Osteocyte (in vitro differentiated cells): ENCODE measurements around the gene MICOS13. TPM values are rescaled to one million over a fixed set of nuclear protein-coding genes. Genes with fewer than 3 reads are reported as not detected.
A peak's percentile ranks its signal among the peaks of the same experiment; 100 is the strongest.

Experiments used
- DNase-seq: peaks from one replicate; pipeline ENCODE4 v3.0.0; 2021; ENCODE audit warnings: mixed read lengths; ENCODE audit not compliant: unreplicated experiment; ENCODE audit errors: extremely low spot score
- H3K27ac Mint-ChIP-seq: one replicate; pipeline ENCODE4 v1.8.0; 2021; ENCODE audit warnings: mild to moderate bottlenecking, mixed read lengths; ENCODE audit not compliant: unreplicated experiment
- H3K27me3 Mint-ChIP-seq: one replicate; pipeline ENCODE4 v1.8.0; 2021; ENCODE audit warnings: mixed read lengths; ENCODE audit not compliant: unreplicated experiment
- H3K36me3 Mint-ChIP-seq: one replicate; pipeline ENCODE4 v1.8.0; 2021; ENCODE audit warnings: mixed read lengths; ENCODE audit not compliant: unreplicated experiment
- H3K4me1 Mint-ChIP-seq: one replicate; pipeline ENCODE4 v1.8.0; 2021; ENCODE audit warnings: mixed read lengths; ENCODE audit not compliant: unreplicated experiment
- H3K4me3 Mint-ChIP-seq: one replicate; pipeline ENCODE4 v1.8.0; 2021; ENCODE audit warnings: mild to moderate bottlenecking, moderate library complexity, mixed read lengths; ENCODE audit not compliant: unreplicated experiment
- H3K9me3 Mint-ChIP-seq: one replicate; pipeline ENCODE4 v1.8.0; 2021; ENCODE audit warnings: mixed read lengths; ENCODE audit not compliant: unreplicated experiment
- CTCF ChIP-seq: fragments of 200-600 bp; sonication (generic); IDR thresholded peaks from 2 replicates; pipeline ENCODE4 v1.5.0; 2021; ENCODE audit warnings: antibody characterized with exemption, mild to moderate bottlenecking, moderate library complexity
- total RNA-seq: library from RNA; stranded (reverse); gene quantifications from 2 replicates; pipeline ENCODE4 v1.2.1, GENCODE V29; 2021

The MICOS13 gene
- total RNA-seq, 1 donor from 2014 or later: 60.7 TPM

- DNase-seq: no peak
- Mint-ChIP-seq H3K27ac (no peak overlapping the region), H3K9me3 (no peaks in the 10 kb centered on the region), H3K36me3 (peaks cover 52% of the 10 kb centered on the region), H3K27me3 (no peaks in the 10 kb centered on the region), H3K4me3 (no peak overlapping the region), H3K4me1 (no peaks in the 10 kb centered on the region)
- no peak for TF ChIP-seq CTCF
These were observed 34.9 kb downstream of the MICOS13 start for GRCh38 chr19:5645409-5645808.

- Mint-ChIP-seq H3K27ac (no peak overlapping the region), H3K27me3 (no peaks in the 10 kb centered on the region), H3K4me1 (no peaks in the 10 kb centered on the region), H3K4me3 (no peak overlapping the region), H3K36me3 (peaks cover 43% of the 10 kb centered on the region), H3K9me3 (no peaks in the 10 kb centered on the region)
- TF ChIP-seq CTCF: no peak
- no peak for DNase-seq
These were observed 36.3 kb downstream of the MICOS13 start for GRCh38 chr19:5644037-5644436.

- no peak overlapping the region for H3K4me3 Mint-ChIP-seq
- H3K9me3 Mint-ChIP-seq: no peaks in the 10 kb centered on the region
- H3K4me1 Mint-ChIP-seq: no peaks in the 10 kb centered on the region
- H3K36me3 Mint-ChIP-seq: peaks cover 38% of the 10 kb centered on the region
- DNase-seq: no peak
- TF ChIP-seq CTCF: no peak
- H3K27me3 Mint-ChIP-seq: no peaks in the 10 kb centered on the region
- no peak overlapping the region for H3K27ac Mint-ChIP-seq
These were observed 37.3 kb downstream of the MICOS13 start for GRCh38 chr19:5643060-5643459.

- peaks cover 34% of the 10 kb centered on the region for H3K36me3 Mint-ChIP-seq
These were observed 38.1 kb downstream of the MICOS13 start for GRCh38 chr19:5642204-5642603.

GRCh38 chr19:5641171-5641570 lies 39.1 kb downstream of the MICOS13 start:
- Mint-ChIP-seq H3K27me3 (no peaks in the 10 kb centered on the region), H3K4me1 (peaks cover 2% of the 10 kb centered on the region), H3K36me3 (peaks cover 24% of the 10 kb centered on the region), H3K9me3 (no peaks in the 10 kb centered on the region), H3K4me3 (no peak overlapping the region), H3K27ac (no peak overlapping the region)
- no peak for DNase-seq
- TF ChIP-seq CTCF: no peak

More at GRCh38 chr19:5642204-5642603, 38.1 kb downstream of the MICOS13 start:
- no peak for TF ChIP-seq CTCF
- DNase-seq: no peak
- H3K4me3 Mint-ChIP-seq: no peak overlapping the region
- no peaks in the 10 kb centered on the region for H3K27me3 Mint-ChIP-seq
- H3K4me1 Mint-ChIP-seq: no peaks in the 10 kb centered on the region
- H3K9me3 Mint-ChIP-seq: no peaks in the 10 kb centered on the region
- H3K27ac Mint-ChIP-seq: peak overlapping the region; percentile 18
